Nephron progenitor cell (in vitro differentiated cells): ENCODE data around the gene CDK5RAP1.

Experiments
- DNase-seq: peaks from one replicate; pipeline ENCODE4 v3.0.0; 2021
- H3K27ac Mint-ChIP-seq: 2 replicates; pipeline ENCODE4 v1.8.0; 2021; ENCODE audit warnings: mild to moderate bottlenecking, moderate library complexity, mixed read lengths
- H3K27me3 Mint-ChIP-seq: 2 replicates; pipeline ENCODE4 v1.8.0; 2021; ENCODE audit warnings: mild to moderate bottlenecking, low read depth, mixed read lengths; ENCODE audit not compliant: poor library complexity
- H3K36me3 Mint-ChIP-seq: 2 replicates; pipeline ENCODE4 v1.8.0; 2021; ENCODE audit warnings: low read depth, mixed read lengths
- H3K4me1 Mint-ChIP-seq: 2 replicates; pipeline ENCODE4 v1.8.0; 2021; ENCODE audit warnings: mixed read lengths
- H3K4me3 Mint-ChIP-seq: 2 replicates; pipeline ENCODE4 v1.8.0; 2021; ENCODE audit warnings: mild to moderate bottlenecking, moderate library complexity, mixed read lengths
- H3K9me3 Mint-ChIP-seq: 2 replicates; pipeline ENCODE4 v1.8.0; 2021; ENCODE audit warnings: mild to moderate bottlenecking, moderate library complexity, mixed read lengths
- TF ChIP-seq, protein P1 (sequence below): fragments of 200-600 bp; sonication (generic); IDR thresholded peaks from 2 replicates; pipeline ENCODE4 v1.5.0; 2021; ENCODE audit warnings: antibody characterized with exemption

The CDK5RAP1 gene

DNA sequence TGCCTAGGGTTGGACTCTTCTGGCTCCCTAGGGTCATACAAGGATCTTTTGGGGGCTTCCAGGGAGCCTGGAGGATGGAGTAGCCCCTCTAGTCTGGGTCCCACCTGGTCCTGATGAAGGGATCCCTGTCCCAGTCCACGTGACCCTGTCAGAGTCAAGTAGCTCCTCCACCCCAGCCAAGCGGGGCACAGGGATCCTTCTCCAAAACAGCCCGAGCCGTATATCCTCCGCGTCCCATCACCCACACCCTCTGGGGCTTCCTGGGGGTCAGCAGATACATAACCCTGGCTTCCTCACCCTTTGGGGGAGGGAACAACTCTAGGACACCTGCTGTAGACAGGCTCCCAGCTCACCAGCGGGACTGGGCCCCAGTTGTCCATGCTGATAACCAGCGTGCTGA, 90.3 kb downstream of the CDK5RAP1 start:
- TF ChIP-seq, protein P1, sequence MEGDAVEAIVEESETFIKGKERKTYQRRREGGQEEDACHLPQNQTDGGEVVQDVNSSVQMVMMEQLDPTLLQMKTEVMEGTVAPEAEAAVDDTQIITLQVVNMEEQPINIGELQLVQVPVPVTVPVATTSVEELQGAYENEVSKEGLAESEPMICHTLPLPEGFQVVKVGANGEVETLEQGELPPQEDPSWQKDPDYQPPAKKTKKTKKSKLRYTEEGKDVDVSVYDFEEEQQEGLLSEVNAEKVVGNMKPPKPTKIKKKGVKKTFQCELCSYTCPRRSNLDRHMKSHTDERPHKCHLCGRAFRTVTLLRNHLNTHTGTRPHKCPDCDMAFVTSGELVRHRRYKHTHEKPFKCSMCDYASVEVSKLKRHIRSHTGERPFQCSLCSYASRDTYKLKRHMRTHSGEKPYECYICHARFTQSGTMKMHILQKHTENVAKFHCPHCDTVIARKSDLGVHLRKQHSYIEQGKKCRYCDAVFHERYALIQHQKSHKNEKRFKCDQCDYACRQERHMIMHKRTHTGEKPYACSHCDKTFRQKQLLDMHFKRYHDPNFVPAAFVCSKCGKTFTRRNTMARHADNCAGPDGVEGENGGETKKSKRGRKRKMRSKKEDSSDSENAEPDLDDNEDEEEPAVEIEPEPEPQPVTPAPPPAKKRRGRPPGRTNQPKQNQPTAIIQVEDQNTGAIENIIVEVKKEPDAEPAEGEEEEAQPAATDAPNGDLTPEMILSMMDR: no peak
- Mint-ChIP-seq H3K9me3 (no peaks in the 10 kb centered on the region), H3K4me1 (peaks cover 10% of the 10 kb centered on the region), H3K36me3 (no peaks in the 10 kb centered on the region), H3K27me3 (peaks cover 10% of the 10 kb centered on the region), H3K27ac (no peak overlapping the region), H3K4me3 (no peak overlapping the region)
- no peak for DNase-seq

GRCh38 chr20:33310327-33310899, 90.9 kb downstream of the CDK5RAP1 start:
- TF ChIP-seq, protein P1: no peak
- Mint-ChIP-seq H3K36me3 (no peaks in the 10 kb centered on the region), H3K27ac (no peak overlapping the region), H3K9me3 (no peaks in the 10 kb centered on the region), H3K4me1 (peaks cover 10% of the 10 kb centered on the region), H3K27me3 (peaks cover 5% of the 10 kb centered on the region), H3K4me3 (no peak overlapping the region)
- DNase-seq: no peak

- H3K4me1 Mint-ChIP-seq: peaks cover 10% of the 10 kb centered on the region
- TF ChIP-seq, protein P1: no peak
- H3K27me3 Mint-ChIP-seq: peaks cover 2% of the 10 kb centered on the region
- H3K27ac Mint-ChIP-seq: no peak overlapping the region
- no peak overlapping the region for H3K4me3 Mint-ChIP-seq
- no peak for DNase-seq
- H3K36me3 Mint-ChIP-seq: no peaks in the 10 kb centered on the region
- H3K9me3 Mint-ChIP-seq: no peaks in the 10 kb centered on the region
Measured at GRCh38 chr20:33309631-33310030, 91.7 kb downstream of the CDK5RAP1 start.
